HL-60 (cell line): ENCODE data around the gene SLC25A29.

Experiments used
- CTCF ChIP-seq: IDR thresholded peaks from one replicate; pipeline ENCODE4 v1.5.1; 2011; ENCODE audit warnings: low read length, control low read depth, inconsistent platforms; ENCODE audit not compliant: insufficient read depth
- POLR2AphosphoS5 ChIP-seq: IDR thresholded peaks from 2 replicates; pipeline ENCODE4 v1.6.1; 2012; ENCODE audit warnings: low read depth
- REST ChIP-seq: IDR thresholded peaks from 2 replicates; pipeline ENCODE4 v1.6.1; 2012; ENCODE audit warnings: low read depth; ENCODE audit not compliant: insufficient replicate concordance

GRCh38 chr14:100304825-100305323 is 1.4 kb downstream of the SLC25A29 start:
- TF ChIP-seq CTCF: no peak
- no peak for TF ChIP-seq POLR2AphosphoS5
- TF ChIP-seq REST: no peak
